HFFc6 (cell line): ENCODE results near the gene FAM170B. TPM values are rescaled to one million over a fixed set of nuclear protein-coding genes. Genes with fewer than 3 reads are reported as not detected.

Experiments
- DNase-seq: peaks from one replicate; pipeline ENCODE4 v3.0.0-alpha.2; 2018
- H3K27ac Mint-ChIP-seq: 2 replicates; pipeline ENCODE4 v1.8.0; 2020; ENCODE audit warnings: mild to moderate bottlenecking, mixed read lengths
- H3K27me3 Mint-ChIP-seq: 2 replicates; pipeline ENCODE4 v1.8.0; 2021; ENCODE audit warnings: mild to moderate bottlenecking, moderate library complexity, mixed read lengths; ENCODE audit not compliant: insufficient read depth
- H3K36me3 Mint-ChIP-seq: 2 replicates; pipeline ENCODE4 v1.8.0; 2021; ENCODE audit warnings: low read depth, mixed read lengths
- H3K4me1 Mint-ChIP-seq: 2 replicates; pipeline ENCODE4 v1.8.0; 2020; ENCODE audit warnings: low read depth, mixed read lengths
- H3K4me3 Mint-ChIP-seq: 2 replicates; pipeline ENCODE4 v1.8.0; 2020; ENCODE audit warnings: mild to moderate bottlenecking, moderate library complexity, mixed read lengths
- H3K9me3 Mint-ChIP-seq: 2 replicates; pipeline ENCODE4 v1.8.0; 2020; ENCODE audit warnings: mild to moderate bottlenecking, mixed read lengths
- CTCF ChIP-seq: fragments of 200-600 bp; sonication (generic); IDR thresholded peaks from 2 replicates; pipeline ENCODE4 v1.5.0; 2021; ENCODE audit warnings: antibody characterized with exemption, mild to moderate bottlenecking
- total RNA-seq, 6 experiments: library from RNA; stranded (reverse); fragmentation: NEBNext Ultra II Directional; extraction: Animal tissue kit (Norgen Biotek cat#: 25700); gene quantifications; 2 replicates in 1 of 6; 3 replicates in 5 of 6; pipeline ENCODE4 v1.2.3, GENCODE V29; 2021

FAM170B gene
- total RNA-seq, 6 experiments from 2014 or later, result not detected

GRCh38 chr10:49109669-49110340 lies 24.0 kb downstream of the FAM170B start:
- H3K36me3 Mint-ChIP-seq, result no peaks in the 10 kb centered on the region
- H3K27ac Mint-ChIP-seq, result no peak overlapping the region
- H3K27me3 Mint-ChIP-seq, result peaks cover 31% of the 10 kb centered on the region
- no peaks in the 10 kb centered on the region for H3K9me3 Mint-ChIP-seq
- DNase-seq, result no peak
- H3K4me1 Mint-ChIP-seq, result no peaks in the 10 kb centered on the region
- no peak for TF ChIP-seq CTCF
- no peak overlapping the region for H3K4me3 Mint-ChIP-seq

GRCh38 chr10:49108656-49109055 lies 25.2 kb downstream of the FAM170B start:
- Mint-ChIP-seq H3K27ac (no peak overlapping the region), H3K4me3 (no peak overlapping the region), H3K9me3 (no peaks in the 10 kb centered on the region), H3K36me3 (no peaks in the 10 kb centered on the region), H3K27me3 (peaks cover 21% of the 10 kb centered on the region), H3K4me1 (no peaks in the 10 kb centered on the region)
- TF ChIP-seq CTCF, result no peak
- no peak for DNase-seq

DNA sequence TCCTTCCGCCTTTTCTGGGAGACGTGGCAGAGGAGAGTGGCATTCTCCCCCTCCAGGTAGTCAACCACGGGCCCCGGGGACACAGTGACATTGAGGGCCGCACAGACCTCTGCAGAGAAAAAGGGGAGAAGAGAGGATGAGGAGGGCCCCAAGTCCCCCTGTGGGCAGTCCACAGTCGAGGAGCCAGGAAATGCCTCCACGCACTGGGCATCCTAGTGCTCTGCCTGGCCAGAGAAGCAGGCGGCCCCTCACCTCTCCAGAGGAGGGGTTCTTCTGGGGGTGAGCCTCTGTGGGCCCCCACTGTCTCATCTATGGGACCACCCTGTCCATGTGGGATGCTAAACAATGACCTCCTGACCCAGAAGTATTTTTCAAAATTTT lies 25.9 kb downstream of the FAM170B start:
- Mint-ChIP-seq H3K4me1 (no peaks in the 10 kb centered on the region), H3K27me3 (peaks cover 15% of the 10 kb centered on the region), H3K36me3 (no peaks in the 10 kb centered on the region), H3K4me3 (no peak overlapping the region), H3K9me3 (no peaks in the 10 kb centered on the region), H3K27ac (no peak overlapping the region)
- no peak for TF ChIP-seq CTCF
- no peak for DNase-seq

- H3K4me3 Mint-ChIP-seq, result no peak overlapping the region
- no peaks in the 10 kb centered on the region for H3K36me3 Mint-ChIP-seq
- no peak for TF ChIP-seq CTCF
- H3K4me1 Mint-ChIP-seq, result no peaks in the 10 kb centered on the region
- no peaks in the 10 kb centered on the region for H3K9me3 Mint-ChIP-seq
- peaks cover 15% of the 10 kb centered on the region for H3K27me3 Mint-ChIP-seq
- H3K27ac Mint-ChIP-seq, result no peak overlapping the region
- no peak for DNase-seq
Measured at GRCh38 chr10:49107111-49107886, 26.5 kb downstream of the FAM170B start.

- no peaks in the 10 kb centered on the region for H3K9me3 Mint-ChIP-seq
- H3K4me1 Mint-ChIP-seq, result no peaks in the 10 kb centered on the region
- no peak for DNase-seq
- peaks cover 13% of the 10 kb centered on the region for H3K27me3 Mint-ChIP-seq
- no peaks in the 10 kb centered on the region for H3K36me3 Mint-ChIP-seq
- no peak overlapping the region for H3K4me3 Mint-ChIP-seq
- H3K27ac Mint-ChIP-seq, result no peak overlapping the region
- no peak for TF ChIP-seq CTCF
Measured at GRCh38 chr10:49106451-49106850, 27.4 kb downstream of the FAM170B start.
